22Rv1 (cell line): Measurements from ENCODE around the gene HAPLN1.

ENCODE experiments used
- ZFX ChIP-seq: fragments of 450-650 bp; IDR thresholded peaks from 2 replicates; pipeline ENCODE4 v1.6.1; 2017; ENCODE audit warnings: antibody characterized with exemption, borderline replicate concordance
- TF ChIP-seq, protein P1 (sequence below): fragments of 450-650 bp; IDR thresholded peaks from 2 replicates; pipeline ENCODE4 v1.5.1; 2017; ENCODE audit warnings: mild to moderate bottlenecking

DNA sequence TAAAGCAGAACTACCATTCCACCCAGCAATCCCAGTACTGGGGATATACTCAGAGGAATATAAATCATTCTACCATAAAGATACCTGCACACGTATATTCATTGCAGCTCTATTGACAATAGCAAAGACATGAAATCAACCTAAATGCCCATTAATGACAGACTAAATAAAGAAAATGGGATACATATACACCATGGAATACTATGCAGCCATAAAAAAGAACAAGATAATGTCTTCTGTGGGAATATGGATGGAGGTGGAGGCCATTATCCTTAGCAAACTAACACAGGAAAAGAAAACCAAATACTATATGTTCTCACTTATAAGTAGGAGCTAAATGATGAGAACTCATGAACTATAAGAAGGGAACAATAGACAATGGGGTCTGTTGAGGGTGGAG, 12.5 kb downstream of the HAPLN1 start:
- TF ChIP-seq, protein P1, sequence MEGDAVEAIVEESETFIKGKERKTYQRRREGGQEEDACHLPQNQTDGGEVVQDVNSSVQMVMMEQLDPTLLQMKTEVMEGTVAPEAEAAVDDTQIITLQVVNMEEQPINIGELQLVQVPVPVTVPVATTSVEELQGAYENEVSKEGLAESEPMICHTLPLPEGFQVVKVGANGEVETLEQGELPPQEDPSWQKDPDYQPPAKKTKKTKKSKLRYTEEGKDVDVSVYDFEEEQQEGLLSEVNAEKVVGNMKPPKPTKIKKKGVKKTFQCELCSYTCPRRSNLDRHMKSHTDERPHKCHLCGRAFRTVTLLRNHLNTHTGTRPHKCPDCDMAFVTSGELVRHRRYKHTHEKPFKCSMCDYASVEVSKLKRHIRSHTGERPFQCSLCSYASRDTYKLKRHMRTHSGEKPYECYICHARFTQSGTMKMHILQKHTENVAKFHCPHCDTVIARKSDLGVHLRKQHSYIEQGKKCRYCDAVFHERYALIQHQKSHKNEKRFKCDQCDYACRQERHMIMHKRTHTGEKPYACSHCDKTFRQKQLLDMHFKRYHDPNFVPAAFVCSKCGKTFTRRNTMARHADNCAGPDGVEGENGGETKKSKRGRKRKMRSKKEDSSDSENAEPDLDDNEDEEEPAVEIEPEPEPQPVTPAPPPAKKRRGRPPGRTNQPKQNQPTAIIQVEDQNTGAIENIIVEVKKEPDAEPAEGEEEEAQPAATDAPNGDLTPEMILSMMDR: no peak
- TF ChIP-seq ZFX: no peak
